Activated CD4-positive, CD25-positive, alpha-beta regulatory T cell treated with anti-CD3 and anti-CD28 coated beads, Interleukin-2, amount 50 U/mL, for 24 hours (primary cell): ENCODE results near the gene ZMYND19.
A peak's percentile ranks its signal among the peaks of the same experiment; 100 is the strongest.
"Not testable (repeated sequence)": the region's sequence is repeated elsewhere in the genome, so short reads cannot be mapped to it uniquely, and the experiment has no call there.

Experiments
- ATAC-seq, 2 donors: fragments of 150-1000 bp; cut with Tn5 transposase; one replicate each; pipeline ENCODE4 v1.10.0; 2021; ENCODE audit warnings: mild to moderate bottlenecking in 1 of 2, moderate library complexity in 1 of 2

ZMYND19 gene

DNA sequence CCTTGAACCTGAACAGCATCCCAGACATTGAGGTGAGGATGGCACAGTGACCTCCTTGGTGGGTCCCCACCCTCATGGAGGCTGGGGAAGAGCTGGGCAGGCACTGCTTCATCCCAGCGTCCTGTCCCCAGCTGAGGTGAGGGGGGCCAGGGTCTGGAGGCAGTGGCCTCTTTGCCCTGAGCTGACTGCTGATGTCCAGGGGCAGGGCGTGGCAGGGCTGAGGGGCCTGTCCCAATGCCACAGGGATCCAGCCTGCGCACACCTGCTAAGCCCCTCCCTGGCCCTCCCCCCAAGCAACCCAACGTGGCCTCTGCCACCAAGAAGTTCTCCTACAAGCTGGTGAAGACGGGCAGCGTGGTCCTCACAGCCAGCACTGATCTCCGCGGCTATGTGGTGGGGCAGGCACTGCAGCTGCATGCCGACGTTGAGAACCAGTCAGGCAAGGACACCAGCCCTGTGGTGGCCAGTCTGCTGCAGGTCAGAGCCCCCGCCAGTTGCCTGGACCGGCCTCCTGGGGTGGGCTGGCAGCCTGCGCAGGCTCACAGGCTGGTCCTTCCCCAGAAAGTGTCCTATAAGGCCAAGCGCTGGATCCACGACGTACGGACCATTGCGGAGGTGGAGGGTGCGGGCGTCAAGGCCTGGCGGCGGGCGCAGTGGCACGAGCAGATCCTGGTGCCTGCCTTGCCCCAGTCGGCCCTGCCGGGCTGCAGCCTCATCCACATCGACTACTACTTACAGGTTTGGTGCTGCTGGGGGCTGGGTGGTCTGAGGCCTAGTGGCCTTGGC, 23.6 kb upstream of the ZMYND19 start:
- no peak for ATAC-seq

DNA sequence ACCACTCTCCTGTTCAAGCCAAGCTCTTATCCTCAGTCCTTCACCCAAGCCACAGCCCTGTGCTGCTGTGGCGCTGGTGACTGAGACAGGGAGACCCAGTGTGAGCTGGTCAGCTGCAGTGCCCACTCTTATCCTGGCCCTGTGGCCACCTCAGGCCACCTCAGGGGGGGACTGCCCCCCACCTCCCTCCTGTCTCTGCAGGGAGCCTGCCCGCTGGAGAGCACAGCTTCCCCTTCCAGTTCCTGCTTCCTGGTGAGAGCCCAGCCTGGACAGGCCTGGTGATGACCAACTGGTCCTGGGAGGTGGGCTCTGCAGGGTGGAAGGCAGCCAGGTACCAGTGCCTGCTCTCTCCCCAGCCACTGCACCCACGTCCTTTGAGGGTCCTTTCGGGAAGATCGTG, 22.9 kb upstream of the ZMYND19 start:
- no peak for ATAC-seq

DNA sequence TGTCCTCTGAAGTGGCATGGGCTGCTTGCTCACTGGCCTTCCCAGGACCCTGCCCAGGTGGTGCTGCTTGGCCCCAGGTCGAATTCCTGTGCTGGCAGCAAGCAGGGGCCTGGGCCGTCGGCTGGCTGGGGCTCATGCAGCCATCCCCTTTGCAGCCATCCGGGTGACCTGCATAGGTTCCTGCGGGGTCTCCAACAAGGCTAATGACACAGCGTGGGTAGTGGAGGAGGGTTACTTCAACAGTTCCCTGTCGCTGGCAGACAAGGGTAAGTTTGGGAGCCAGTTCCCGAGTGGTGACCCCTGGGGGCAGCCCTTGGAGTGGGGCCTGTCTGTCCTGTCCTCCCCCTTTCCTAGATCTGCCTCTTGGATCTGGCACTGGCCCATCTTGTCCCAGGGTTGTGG, 22.4 kb upstream of the ZMYND19 start:
- ATAC-seq, result no peak

DNA sequence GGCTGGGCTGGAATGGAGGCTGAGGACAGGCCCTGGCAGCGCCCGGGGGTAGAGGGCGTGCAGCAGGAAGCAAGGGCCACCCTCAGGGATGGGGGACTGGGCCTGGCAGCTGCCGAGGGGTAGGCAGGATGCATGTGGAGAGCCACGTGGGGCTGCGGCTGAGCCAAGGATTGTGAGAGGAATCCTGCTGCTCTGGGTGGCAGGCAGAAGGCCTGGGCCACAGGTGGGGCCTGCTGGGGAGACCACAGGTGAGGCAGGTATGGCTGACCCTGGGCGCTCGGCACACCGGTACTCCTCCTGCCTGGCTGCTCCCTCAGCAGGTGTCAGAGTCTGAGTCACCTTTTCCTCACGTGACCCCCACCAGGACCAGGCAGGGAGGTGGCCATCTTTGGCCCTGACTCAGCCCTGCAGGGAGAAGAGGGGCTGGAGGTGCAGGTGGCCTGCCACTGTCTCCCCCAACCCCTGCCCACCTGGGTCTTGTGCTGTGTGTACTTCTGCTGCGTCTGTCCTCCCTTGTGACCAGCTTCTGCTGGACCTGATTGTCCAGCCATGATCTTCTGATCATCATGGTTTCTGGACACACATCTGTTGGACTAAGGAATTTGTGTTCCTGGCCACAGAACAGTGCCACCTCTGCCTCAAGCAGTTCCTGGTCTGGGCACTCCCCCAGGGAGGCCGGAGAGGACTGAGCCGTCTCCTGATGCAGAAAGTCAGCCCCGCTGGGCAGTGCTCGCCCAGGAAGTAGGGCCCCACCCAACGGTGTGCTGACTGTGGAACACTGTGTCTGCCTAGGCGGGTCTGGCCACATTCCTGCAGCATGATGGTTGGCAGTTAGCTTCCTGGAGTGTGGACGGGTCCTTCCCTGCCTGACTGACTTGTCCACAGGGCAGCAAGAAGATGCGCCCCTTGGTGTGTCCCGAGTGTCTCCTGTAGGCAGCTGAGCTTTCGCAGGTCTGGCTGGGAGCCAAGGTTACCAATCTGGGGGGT, 21.6 kb upstream of the ZMYND19 start:
- ATAC-seq, result peak; percentile 81 to 82

DNA sequence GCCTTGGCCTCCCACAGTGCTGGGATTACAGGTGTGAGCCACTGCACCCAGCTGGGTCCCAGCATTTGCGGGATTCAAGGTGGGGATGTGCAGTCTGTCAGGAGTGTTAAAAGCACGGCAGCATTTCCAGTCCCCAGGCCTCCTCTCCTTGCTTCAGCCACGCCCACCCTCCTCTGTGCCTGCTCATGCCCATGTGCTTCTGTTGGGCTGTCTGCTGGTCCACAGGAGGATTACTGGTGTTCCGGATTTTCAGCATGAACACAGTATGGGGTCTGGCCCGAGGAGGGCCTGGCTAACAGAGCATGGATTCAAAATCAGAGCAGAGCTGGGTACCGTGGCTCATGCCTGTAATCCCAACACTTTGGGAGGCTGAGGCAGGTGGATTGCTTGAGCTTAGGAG, 20.6 kb upstream of the ZMYND19 start:
- no peak for ATAC-seq

DNA sequence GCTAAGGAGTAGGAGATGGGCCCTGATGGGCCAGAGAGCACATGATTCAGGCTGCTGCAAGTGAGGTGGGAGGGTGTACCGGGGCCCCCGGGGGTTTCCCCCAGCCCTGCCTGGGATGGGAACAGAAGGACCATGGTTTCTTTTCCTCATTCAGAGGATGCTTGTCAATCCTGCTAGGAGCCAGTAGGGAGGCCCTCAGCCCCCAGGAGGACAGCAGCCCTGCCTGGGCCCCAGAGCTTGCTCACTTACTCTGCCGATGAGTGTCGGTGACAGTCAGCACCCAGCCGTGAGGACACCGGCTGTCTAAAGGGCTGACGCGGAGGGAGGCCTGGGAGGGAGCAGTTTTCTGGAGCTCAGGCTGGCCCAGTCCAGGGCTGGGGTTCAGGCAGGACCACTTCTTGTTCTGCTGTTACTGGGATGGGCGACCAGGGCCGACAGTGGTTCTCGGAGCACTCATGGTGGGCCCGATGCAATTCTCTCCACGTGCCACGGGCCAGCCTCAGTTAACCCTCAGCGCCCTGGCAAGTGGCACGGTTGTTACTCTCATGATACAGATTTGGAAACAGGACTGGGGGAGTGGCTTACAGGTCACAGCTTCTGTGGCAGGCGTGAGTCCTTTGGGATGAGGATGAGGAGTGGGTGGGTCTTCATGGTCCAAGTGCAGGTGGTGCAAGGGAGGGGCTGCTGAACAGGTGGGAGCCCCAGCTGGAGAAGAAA, 17.0 kb upstream of the ZMYND19 start:
- no peak for ATAC-seq

DNA sequence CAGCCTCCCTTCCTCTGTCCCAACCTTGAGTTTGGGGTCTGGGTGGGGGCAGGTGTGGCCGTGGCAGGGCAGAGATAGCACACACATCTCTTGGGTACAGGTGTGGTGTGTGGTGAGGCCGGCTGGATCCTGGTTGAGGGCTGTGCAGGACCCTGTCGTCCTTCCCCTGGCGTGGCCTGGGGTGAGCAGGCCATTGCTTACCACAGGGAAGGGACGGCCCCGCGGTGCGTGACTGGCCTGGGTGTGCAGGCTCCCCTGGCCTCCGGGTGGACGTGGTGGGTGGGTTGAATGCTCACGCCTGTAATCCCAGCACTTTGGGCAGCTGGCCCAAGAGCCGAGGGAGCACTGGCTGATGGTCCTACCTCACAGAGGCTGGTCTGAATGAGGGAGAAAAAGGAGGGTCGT, 16.4 kb upstream of the ZMYND19 start:
- ATAC-seq, result no peak

DNA sequence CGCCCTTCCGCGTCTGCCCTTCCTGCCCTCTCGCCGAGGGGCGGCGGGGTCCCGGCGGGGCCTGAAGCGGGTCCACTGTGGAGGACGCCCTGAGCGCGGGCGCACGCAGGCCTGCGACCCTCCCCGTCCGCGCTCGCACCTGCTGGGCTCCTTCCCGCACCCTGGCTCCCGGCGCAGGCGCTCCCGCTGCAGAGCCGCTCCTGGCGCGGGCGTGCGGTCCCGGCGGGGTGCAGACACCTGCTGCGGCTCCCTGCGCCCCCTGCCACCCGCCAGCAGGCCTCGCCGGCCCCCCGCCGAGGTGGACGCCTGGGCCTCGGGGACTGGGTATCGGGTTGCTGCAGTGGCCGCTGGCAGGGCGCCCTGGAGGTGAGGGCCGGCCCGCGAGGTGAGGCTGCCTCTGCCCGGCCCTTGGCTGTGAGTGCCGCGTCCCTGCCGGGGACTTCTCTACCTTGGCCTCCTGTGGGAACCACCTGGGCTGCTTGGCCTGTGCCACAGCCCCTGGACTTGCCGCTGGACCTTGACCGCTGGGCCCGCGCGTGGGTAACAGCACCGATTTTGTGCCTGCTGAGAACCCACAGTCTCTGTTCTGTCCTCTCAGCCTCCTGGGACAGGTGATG, 15.8 kb upstream of the ZMYND19 start:
- peak; percentile 1 to 2 for ATAC-seq

DNA sequence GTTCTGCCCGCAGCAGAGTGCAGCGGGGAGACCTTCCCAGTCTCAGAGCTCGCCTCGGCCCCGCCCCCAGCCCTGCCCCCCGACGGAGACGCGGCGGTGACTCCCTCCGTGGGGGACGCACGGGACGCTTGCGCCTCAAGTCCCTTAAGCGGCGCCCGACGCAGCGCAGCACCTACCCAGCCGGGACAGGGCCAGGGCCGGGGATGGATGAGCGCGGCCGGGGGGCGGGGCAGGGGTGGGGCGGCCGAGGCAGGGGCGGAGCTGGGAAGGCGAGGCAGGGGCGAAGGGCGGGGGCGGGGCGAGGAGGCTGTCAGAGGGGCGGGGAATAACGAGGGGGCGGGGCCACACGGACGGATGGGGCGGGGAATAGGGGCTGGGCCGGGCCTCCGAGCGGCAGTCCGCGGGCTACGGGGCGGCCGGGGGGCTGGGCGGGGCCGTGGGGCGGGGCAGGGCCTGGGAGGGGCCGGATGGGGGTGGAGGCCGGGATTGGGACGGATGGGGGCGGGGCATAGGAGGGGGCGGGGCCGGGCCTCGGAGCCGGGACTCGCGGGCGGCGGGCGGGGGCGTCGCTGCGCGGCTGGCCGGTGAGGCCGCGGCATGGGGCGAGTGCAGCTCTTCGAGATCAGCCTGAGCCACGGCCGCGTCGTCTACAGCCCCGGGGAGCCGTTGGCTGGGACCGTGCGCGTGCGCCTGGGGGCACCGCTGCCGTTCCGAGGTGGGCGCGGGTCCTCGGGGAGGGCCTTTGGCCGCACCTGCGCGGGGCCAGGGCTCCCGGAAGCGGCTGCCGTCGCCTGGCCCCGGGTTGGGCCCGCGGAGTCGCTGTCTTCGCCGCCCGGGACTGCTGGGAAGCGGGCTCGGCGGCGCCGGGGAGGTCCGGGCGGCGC, 15.1 kb upstream of the ZMYND19 start, which contains the start of gene ARRDC1:
Gene ARRDC1, plus strand, starts transcription at position 566 of the 884 bp plus-strand sequence. Its CDS starts 32 bp downstream, at position 598.
- peak; percentile 93 to 97 for ATAC-seq

DNA sequence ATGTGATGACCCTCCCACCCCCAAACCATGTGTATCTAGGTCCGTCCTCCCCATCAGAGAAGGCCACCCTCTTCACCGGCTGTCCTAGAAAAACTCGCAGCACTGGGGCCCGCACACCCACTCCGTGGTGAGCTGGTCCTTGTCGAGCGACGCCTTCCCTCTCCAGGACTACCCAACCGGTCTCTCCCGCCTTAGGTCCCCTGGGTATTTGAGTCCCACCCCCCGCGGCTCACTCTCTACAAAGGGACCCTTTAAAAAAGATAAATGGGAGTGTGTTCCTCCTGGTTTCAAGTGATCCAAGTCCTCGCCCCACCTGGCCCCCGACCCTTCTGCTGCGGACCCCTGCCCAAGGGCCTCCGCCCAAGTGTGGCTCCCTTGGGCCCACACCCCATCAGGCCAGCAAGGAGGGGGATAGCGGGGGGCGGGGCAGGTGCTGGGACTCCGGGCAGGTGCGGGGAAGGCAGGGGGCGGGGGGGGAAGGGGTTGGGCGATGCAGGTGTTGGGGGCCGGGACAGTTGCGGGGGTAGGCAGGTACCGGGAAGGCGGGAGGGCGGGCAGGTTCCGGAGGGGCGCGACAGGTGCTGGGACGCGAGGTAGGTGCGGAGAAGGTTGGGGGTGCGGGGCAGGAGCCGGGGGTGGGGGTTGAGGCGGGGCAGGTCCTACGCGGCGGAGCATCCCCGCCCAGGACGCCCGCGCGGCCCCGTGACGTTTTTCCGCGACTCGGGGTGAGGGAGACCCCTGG, 14.2 kb upstream of the ZMYND19 start:
- ATAC-seq, result no peak

DNA sequence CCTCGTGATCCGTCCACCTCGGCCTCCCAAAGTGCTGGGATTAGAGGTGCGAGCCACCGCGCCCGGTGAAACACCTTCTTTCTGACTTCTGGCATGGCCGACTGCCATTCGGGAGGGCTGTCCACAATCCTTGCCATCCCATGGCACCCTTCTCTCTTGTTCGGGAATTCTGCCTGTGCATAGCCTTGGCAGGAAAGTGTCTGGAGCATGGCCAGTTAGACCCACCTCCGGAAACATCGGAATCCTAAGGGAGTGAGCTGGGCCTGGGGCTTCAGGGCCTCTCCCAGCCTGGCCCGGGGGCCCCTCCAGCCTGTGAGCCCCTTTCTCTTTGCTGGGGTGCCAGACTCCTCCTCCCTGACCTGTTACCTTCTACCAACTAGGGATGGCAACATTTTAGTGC, 13.6 kb upstream of the ZMYND19 start:
- no peak for ATAC-seq

DNA sequence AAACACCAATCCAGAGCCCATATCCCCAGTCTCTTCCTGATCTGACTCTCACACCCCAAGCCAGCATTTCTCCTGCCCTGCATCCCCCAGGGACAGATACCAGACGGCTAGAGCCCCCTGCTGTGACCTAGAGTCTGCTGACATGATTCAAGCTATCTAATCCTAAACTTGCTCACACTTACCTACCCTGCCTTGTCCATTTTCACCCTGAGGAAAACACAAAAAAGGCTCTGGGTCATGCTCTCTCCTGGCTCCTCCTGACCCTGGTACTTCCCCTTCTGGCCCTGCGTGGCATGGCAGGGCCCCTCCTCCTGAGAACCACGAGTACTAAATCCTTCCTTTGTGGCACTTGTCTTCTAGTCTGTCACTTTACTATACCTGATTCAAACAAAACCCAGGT, 12.3 kb upstream of the ZMYND19 start:
- no peak for ATAC-seq

DNA sequence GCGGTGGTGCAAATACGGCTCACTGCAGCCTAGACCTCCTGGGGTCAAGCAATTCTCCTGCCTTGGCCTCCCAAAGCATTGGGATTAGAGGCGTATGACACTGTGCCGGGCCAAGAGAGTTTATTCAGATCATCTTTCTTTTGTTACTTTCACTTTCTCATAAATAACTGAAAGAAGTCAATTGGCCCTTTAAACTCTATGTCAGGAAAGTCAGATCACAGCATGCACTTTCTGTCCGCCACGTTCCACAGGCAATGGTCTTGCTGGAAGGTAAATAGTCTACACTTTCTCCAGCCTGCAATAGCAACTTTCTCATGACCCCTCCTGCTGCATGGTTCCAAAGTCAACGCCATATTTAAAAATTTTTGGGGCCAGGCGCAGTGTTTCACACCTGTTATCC, 8.6 kb upstream of the ZMYND19 start:
- ATAC-seq, result no peak

DNA sequence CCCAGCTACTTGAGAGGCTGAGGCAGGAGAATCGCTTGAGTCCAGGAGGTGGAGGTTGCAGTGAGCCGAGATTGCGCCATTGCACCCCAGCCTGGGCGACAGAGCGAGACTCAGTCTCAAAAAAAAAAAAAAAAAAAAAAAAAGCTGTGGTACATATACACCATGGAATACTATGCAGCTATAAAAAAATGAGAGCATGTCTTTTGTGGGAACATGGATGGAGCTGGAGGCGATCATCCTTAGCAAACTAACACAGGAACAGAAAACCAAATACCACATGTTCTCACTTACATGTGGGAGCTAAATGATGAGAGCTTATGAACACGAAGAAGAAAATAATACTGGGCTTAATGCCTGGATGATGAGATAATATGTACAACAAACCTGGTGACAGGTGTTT, 6.3 kb upstream of the ZMYND19 start:
- not testable (repeated sequence) for ATAC-seq

DNA sequence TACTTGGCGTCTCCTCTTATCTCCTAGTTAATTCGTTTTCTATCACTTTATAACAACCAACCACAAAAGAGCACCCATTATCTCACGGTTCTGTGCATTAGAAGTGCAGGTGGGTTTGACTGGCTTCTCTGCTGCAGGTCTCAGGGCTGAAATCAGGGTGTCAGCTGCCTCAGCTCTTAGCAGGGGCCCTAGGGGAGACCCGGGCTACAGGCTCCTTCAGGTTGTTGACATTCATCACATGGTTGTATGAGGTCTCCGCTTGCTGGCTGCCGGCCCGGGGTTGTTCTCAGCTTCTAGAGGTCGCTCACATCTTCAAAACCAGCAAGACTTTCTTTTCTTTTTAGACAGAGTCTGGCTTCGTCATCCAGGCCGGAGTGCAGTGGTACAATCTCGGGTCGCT, 2.9 kb upstream of the ZMYND19 start:
- no peak for ATAC-seq

DNA sequence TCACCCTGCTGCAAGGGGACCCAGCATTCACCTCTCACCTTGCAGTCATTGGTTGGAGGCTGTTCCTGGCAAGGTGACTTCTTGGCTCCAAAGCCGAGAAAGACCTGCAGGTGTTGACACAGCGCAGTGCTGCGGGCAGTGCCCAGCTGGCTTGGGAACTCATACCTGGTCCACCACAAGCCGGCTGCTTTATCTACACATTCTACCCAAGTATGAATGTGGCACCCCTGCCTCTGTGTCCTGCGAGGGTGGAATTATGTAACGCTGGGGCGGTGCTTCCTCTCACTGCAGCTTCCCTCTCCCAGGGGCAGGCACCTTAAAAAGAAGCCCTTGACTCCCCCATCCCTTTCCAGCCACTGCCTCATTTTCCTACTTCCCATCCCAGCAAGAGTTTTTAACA, 2.5 kb upstream of the ZMYND19 start:
- ATAC-seq, result no peak

DNA sequence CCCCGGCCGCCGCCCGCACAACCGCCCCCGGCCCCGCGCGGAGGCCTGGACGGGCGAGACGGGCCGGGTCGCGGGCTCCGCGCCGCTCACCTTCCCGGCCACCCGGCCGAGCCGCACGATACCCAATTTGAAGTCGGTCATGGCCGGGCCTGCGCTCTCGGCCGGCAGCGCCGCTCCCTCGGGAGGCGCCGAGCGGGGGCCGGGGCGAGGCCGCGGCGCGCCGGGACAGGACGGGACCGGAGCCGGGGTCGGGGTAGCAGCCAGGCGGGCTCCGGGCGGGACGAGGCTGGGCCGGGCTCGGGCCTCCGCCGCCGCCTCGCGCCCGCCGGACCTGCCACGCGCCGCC, 216 bp downstream of the ZMYND19 start:
- ATAC-seq, result peak in 1 of 2 donors; percentile 14

DNA sequence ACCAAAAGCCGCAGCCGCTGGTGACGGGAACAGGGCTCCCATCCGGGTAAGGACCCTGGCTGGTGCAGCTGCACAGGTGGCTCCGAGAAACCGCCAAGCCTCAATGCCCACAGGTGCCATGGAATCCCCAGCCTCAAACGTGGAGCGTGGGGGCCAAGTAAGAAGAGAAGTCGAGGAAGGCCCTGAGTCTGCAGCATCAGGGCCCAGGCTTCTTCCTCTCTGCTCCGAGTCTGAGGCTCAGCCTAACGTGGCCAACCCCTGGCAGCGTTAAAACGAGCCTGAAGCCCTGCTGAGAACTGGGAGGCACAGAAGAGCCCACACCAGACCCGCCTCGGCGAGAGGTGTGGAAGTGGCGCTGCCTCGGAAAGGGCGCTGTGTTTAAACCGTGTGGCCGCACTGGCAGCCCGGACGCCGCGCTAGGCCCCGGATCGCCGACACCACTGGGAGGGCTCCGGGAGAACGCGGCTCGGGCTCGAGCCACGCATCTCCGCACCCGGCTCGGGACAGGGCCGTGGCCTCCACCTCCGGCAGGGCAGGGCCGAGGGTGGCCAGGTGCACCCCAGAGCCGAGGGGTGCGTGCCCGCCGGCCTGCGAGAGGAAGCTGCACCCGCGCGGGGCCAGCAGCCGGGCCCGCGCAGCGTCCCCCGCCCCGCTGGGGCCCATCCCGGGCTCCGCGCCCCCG, 730 bp downstream of the ZMYND19 start:
- ATAC-seq, result peak; percentile 1 to 11

DNA sequence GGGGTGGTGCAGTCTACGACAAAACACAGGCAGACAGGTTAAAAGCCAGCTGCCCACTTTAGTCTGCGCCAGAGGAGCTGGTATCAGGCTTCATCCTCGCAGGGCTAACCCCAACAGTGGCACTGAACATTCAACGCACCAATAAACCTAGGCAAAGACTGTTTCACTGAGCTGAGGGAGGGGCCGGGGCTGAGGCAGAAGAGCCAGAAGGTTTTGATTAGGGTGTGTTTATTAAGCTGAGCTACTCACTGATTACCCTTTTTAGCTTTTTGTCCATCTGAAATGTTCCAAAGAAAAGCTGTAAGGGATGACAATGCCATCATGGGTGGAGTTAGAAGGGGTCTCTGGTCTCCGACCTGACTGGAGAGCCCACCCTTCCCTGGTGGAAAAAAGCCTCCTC, 1.4 kb downstream of the ZMYND19 start:
- no peak for ATAC-seq

DNA sequence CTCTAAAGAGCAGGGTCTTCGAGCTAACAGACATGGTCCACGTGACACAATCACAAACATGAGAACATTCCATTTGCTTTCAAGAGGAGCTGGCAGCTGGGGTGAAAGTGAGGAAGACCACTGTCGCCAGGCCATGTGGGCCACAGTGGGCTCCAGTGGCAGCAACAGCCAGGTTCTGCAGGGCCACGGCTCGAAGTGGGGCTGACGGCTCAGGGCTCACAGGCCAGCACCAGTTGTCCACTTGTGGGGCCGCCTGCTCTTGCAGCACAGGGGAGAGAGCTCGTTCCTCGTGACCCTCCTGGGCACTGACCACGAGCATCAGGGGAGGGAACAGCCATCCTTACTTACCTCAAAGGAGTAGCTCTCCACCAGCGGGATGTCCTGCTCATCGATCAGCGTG, 2.0 kb downstream of the ZMYND19 start:
- ATAC-seq, result no peak
